ENCODE data around the gene TVP23C. TPM values are rescaled to one million over a fixed set of nuclear protein-coding genes. Genes with fewer than 3 reads are reported as not detected.

The TVP23C gene
- total RNA-seq, 4 donors from 2014 or later = 19.4 to 62.4 (median 44.7) TPM

GRCh38 chr17:15454346-15454745, 108.9 kb downstream of the TVP23C start:
- peaks cover 0 to 8% of the 10 kb centered on the region in 2 donors for H3K4me1 ChIP-seq
- no peaks in the 10 kb centered on the region for H3K27me3 ChIP-seq
- H3K36me3 ChIP-seq = no peaks in the 10 kb centered on the region
- no peak overlapping the region for H3K27ac ChIP-seq
- intact Hi-C loops (cut with DNase I; ENCODE audit: low total_unique reads) = no loop called here
- TF ChIP-seq CTCF (IDR thresholded peaks at IDR 0.05) = no peak
- no peak for TF ChIP-seq POLR2A (IDR thresholded peaks at IDR 0.05)
- H3K4me3 ChIP-seq = no peak overlapping the region
- no peaks in the 10 kb centered on the region for H3K9me3 ChIP-seq
- DNase-seq = no peak

DNA sequence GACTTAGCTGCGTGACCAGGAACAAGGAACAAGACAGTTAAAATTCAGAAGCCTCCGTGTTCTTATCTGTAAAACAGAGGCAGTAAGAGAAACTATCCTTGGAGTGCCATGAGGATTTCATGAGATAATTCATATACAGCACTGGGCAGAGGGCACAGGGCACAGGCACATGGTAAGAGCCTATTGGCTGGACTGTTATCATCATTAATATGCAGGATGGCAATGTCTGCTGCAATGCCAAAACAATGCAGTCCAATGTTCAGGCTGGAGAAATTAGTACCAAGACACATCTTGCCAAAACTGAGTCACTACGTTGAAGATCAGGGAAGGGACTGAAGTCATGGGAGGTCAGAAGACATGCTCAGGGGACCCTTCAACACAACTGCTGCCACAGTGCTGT, 109.5 kb downstream of the TVP23C start:
- DNase-seq = no peak
- H3K4me3 ChIP-seq = no peak overlapping the region
- no peaks in the 10 kb centered on the region for H3K36me3 ChIP-seq
- no peak overlapping the region for H3K27ac ChIP-seq
- peaks cover 0 to 8% of the 10 kb centered on the region in 2 donors for H3K4me1 ChIP-seq
- intact Hi-C loops (cut with DNase I; ENCODE audit: low total_unique reads) = no loop called here
- H3K9me3 ChIP-seq = no peaks in the 10 kb centered on the region
- H3K27me3 ChIP-seq = no peaks in the 10 kb centered on the region
- TF ChIP-seq CTCF (IDR thresholded peaks at IDR 0.05) (no peak), POLR2A (IDR thresholded peaks at IDR 0.05) (no peak)

- no peaks in the 10 kb centered on the region for H3K9me3 ChIP-seq
- TF ChIP-seq CTCF (IDR thresholded peaks at IDR 0.05) = no peak
- no peaks in the 10 kb centered on the region for H3K27me3 ChIP-seq
- no peaks in the 10 kb centered on the region for H3K36me3 ChIP-seq
- no peak overlapping the region for H3K4me3 ChIP-seq
- no peak for DNase-seq
- no peak overlapping the region for H3K27ac ChIP-seq
- H3K4me1 ChIP-seq = peaks cover 0 to 8% of the 10 kb centered on the region in 2 donors
- intact Hi-C loops (cut with DNase I; ENCODE audit: low total_unique reads) = no loop called here
Observed at GRCh38 chr17:15453246-15453645, 110.0 kb downstream of the TVP23C start.

- TF ChIP-seq POLR2A (IDR thresholded peaks at IDR 0.05) (no peak), CTCF (IDR thresholded peaks at IDR 0.05) (no peak)
- Histone ChIP-seq H3K27ac (no peak overlapping the region), H3K27me3 (no peaks in the 10 kb centered on the region), H3K9me3 (no peaks in the 10 kb centered on the region), H3K36me3 (no peaks in the 10 kb centered on the region), H3K4me1 (peaks cover 0 to 5% of the 10 kb centered on the region in 2 donors), H3K4me3 (no peak overlapping the region)
- intact Hi-C loops (cut with DNase I; ENCODE audit: low total_unique reads) = no loop called here
- DNase-seq = no peak
Observed at GRCh38 chr17:15452746-15453145, 110.5 kb downstream of the TVP23C start.

Small RNA genes within 50 kb of the gene (small RNA-seq; reads per million reads assigned to genes)
- gene AC005838.1 (not detected), gene RF00090 (not detected)

Other genes with a start within 250 kb of the TVP23C start
- gene TEKT3, start 221.9 kb downstream of the TVP23C start, total RNA-seq = 1 to 10 TPM in 1 of 4 donors, under 1 TPM in 2, not detected in 1; 0.51 to 2.6 (median 0.90) TPM
- gene CDRT4, start 95.9 kb downstream of the TVP23C start, total RNA-seq = 10 to 100 TPM in 1 of 4 donors, 1 to 10 TPM in 2, under 1 TPM in 1; 0.29 to 22.8 (median 4.2) TPM
- gene FBXW10B, start 56.2 kb upstream of the TVP23C start, total RNA-seq = under 1 TPM in 2 of 4 donors, not detected in 2; 0.41 to 0.64 TPM
- gene TRIM16, start 120.8 kb upstream of the TVP23C start, total RNA-seq = 10 to 100 TPM; 11.0 to 30.8 (median 19.4) TPM
- 10 to 100 TPM in 3 of 4 donors, 1 to 10 TPM in 1; 5.6 to 79.0 (median 17.4) TPM for gene ZNF286A, start 136.3 kb upstream of the TVP23C start, total RNA-seq
- gene TBC1D26, start 168.8 kb upstream of the TVP23C start, total RNA-seq = 1 to 10 TPM in 1 of 4 donors, under 1 TPM in 1, not detected in 2; 0.90 to 1.2 TPM

Data from uterus (tissue), 4 donors.